H9 (cell line): Measurements from ENCODE around the gene TMIE. TPM values are rescaled to one million over a fixed set of nuclear protein-coding genes. Genes with fewer than 3 reads are reported as not detected.

Experiments used
- DNase-seq: peaks from one replicate; pipeline ENCODE4 v3.0.0-alpha.2; 2017
- H2AFZ ChIP-seq: one replicate; pipeline ENCODE4 v1.6.1; 2013; ENCODE audit warnings: mild to moderate bottlenecking, low read length, control low read depth, moderate library complexity
- H2AK5ac ChIP-seq: 2 replicates; pipeline ENCODE4 v1.6.1; 2013; ENCODE audit warnings: low read length, control low read depth, mixed read lengths; ENCODE audit not compliant: insufficient read length
- H2BK120ac ChIP-seq: one replicate; pipeline ENCODE4 v1.6.1; 2013; ENCODE audit warnings: low read depth, mild to moderate bottlenecking, low read length, control low read depth, inconsistent platforms; ENCODE audit not compliant: poor library complexity, severe bottlenecking
- H2BK12ac ChIP-seq: 2 replicates; pipeline ENCODE4 v1.6.1; 2013; ENCODE audit warnings: low read length, control low read depth, mixed read lengths, low read depth; ENCODE audit not compliant: insufficient read length
- H2BK15ac ChIP-seq: 2 replicates; pipeline ENCODE4 v1.6.1; 2013; ENCODE audit warnings: low read depth, low read length, control low read depth
- H2BK20ac ChIP-seq: one replicate; pipeline ENCODE4 v1.6.1; 2013; ENCODE audit warnings: low read depth, mild to moderate bottlenecking, low read length, control low read depth, inconsistent platforms; ENCODE audit not compliant: poor library complexity, severe bottlenecking
- H2BK5ac ChIP-seq: 2 replicates; pipeline ENCODE4 v1.6.1; 2013; ENCODE audit warnings: low read length, control low read depth, mixed read lengths; ENCODE audit not compliant: insufficient read length
- H3K14ac ChIP-seq: 2 replicates; pipeline ENCODE4 v1.6.1; 2013; ENCODE audit warnings: low read length, control low read depth; ENCODE audit not compliant: insufficient read depth
- H3K18ac ChIP-seq: 2 replicates; pipeline ENCODE4 v1.6.1; 2013; ENCODE audit warnings: low read depth, mild to moderate bottlenecking, mixed read lengths, low read length, control low read depth; ENCODE audit not compliant: insufficient read length
- H3K23ac ChIP-seq: 2 replicates; pipeline ENCODE4 v1.6.1; 2013; ENCODE audit warnings: low read length, control low read depth, mixed read lengths, low read depth; ENCODE audit not compliant: insufficient read length
- H3K23me2 ChIP-seq: 2 replicates; pipeline ENCODE4 v1.6.1; 2013; ENCODE audit warnings: low read depth, mild to moderate bottlenecking, mixed read lengths, low read length, control low read depth; ENCODE audit not compliant: insufficient read length, poor library complexity, severe bottlenecking
- H3K27ac ChIP-seq: 2 replicates; pipeline ENCODE4 v1.5.1; 2013; ENCODE audit warnings: low read length, control low read depth, mixed read lengths, low read depth; ENCODE audit not compliant: insufficient read length
- H3K27me3 ChIP-seq: 2 replicates; pipeline ENCODE4 v1.6.1; 2013; ENCODE audit warnings: low read length, control low read depth, inconsistent platforms; ENCODE audit not compliant: insufficient read depth
- H3K4ac ChIP-seq: 2 replicates; pipeline ENCODE4 v1.6.1; 2013; ENCODE audit warnings: low read depth, mild to moderate bottlenecking, control low read depth, inconsistent platforms, low read length, moderate library complexity
- H3K4me1 ChIP-seq: 2 replicates; pipeline ENCODE4 v1.6.1; 2013; ENCODE audit warnings: low read length, control low read depth, inconsistent platforms; ENCODE audit not compliant: insufficient read depth
- H3K4me2 ChIP-seq: 2 replicates; pipeline ENCODE4 v1.6.1; 2013; ENCODE audit warnings: low read length, control low read depth, mixed read lengths; ENCODE audit not compliant: insufficient read length, insufficient read depth
- H3K56ac ChIP-seq: 2 replicates; pipeline ENCODE4 v1.6.1; 2013; ENCODE audit warnings: low read depth, mild to moderate bottlenecking, mixed read lengths, low read length, control low read depth; ENCODE audit not compliant: insufficient read length
- H3K79me1 ChIP-seq: 2 replicates; pipeline ENCODE4 v1.6.1; 2013; ENCODE audit warnings: low read depth, mild to moderate bottlenecking, moderate library complexity, low read length, control low read depth, inconsistent platforms; ENCODE audit not compliant: insufficient read depth, poor library complexity, severe bottlenecking
- H3K79me2 ChIP-seq: 2 replicates; pipeline ENCODE4 v1.6.1; 2013; ENCODE audit warnings: low read length, control low read depth, inconsistent platforms; ENCODE audit not compliant: insufficient read depth
- H3K9ac ChIP-seq: 2 replicates; pipeline ENCODE4 v1.6.1; 2013; ENCODE audit warnings: low read length, control low read depth, mixed read lengths; ENCODE audit not compliant: insufficient read length; ENCODE audit errors: extremely low read depth
- H3K9me3 ChIP-seq: one replicate; pipeline ENCODE4 v1.6.1; 2013; ENCODE audit warnings: low read depth, low read length, inconsistent platforms; ENCODE audit not compliant: control insufficient read depth
- H3T11ph ChIP-seq: one replicate; pipeline ENCODE4 v1.6.1; 2013; ENCODE audit warnings: mild to moderate bottlenecking, low read length, control low read depth, inconsistent platforms
- H4K20me1 ChIP-seq: one replicate; pipeline ENCODE4 v1.6.1; 2013; ENCODE audit not compliant: control insufficient read depth, insufficient read length, insufficient read depth
- H4K5ac ChIP-seq: 2 replicates; pipeline ENCODE4 v1.6.1; 2013; ENCODE audit warnings: low read depth, mild to moderate bottlenecking, mixed read lengths, low read length, control low read depth; ENCODE audit not compliant: insufficient read length
- H4K8ac ChIP-seq: replicated peaks from 2 replicates; pipeline ENCODE4 v1.6.1; 2013; ENCODE audit warnings: low read length, control low read depth, mixed read lengths, low read depth; ENCODE audit not compliant: insufficient read length
- H4K91ac ChIP-seq: 2 replicates; pipeline ENCODE4 v1.6.1; 2013; ENCODE audit warnings: low read depth, mild to moderate bottlenecking, moderate library complexity, mixed read lengths, low read length, control low read depth; ENCODE audit not compliant: insufficient read length
- H3K27ac Mint-ChIP-seq, 3 experiments: 2 replicates in 2 of 3; 3 replicates in 1 of 3; pipeline ENCODE4 v1.8.0; 2020 to 2021; ENCODE audit warnings: mixed read lengths in 3 of 3, mild to moderate bottlenecking in 1 of 3, moderate library complexity in 1 of 3
- H3K27me3 Mint-ChIP-seq: 2 replicates; pipeline ENCODE4 v1.8.0; 2021; ENCODE audit warnings: low read depth, mild to moderate bottlenecking, moderate library complexity, mixed read lengths
- H3K36me3 Mint-ChIP-seq, 3 experiments: 2 replicates in 2 of 3; 3 replicates in 1 of 3; pipeline ENCODE4 v1.8.0; 2020 to 2021; ENCODE audit warnings: low read depth in 3 of 3, mixed read lengths in 3 of 3; ENCODE audit not compliant: insufficient read depth in 1 of 3
- H3K4me1 Mint-ChIP-seq, 2 experiments: 2 replicates each; pipeline ENCODE4 v1.8.0; 2020; ENCODE audit warnings: mixed read lengths in 2 of 2
- H3K4me3 Mint-ChIP-seq, 2 experiments: 2 replicates in 1 of 2; 3 replicates in 1 of 2; pipeline ENCODE4 v1.8.0; 2020 to 2021; ENCODE audit warnings: mild to moderate bottlenecking in 2 of 2, mixed read lengths in 2 of 2, moderate library complexity in 1 of 2
- H3K9me3 Mint-ChIP-seq, 2 experiments: 2 replicates in 1 of 2; 3 replicates in 1 of 2; pipeline ENCODE4 v1.8.0; 2020; ENCODE audit warnings: mild to moderate bottlenecking in 2 of 2, mixed read lengths in 2 of 2, moderate library complexity in 1 of 2
- CTCF ChIP-seq: fragments of 200-600 bp; sonication (generic); conservative IDR thresholded peaks from 3 replicates; pipeline ENCODE4 v1.8.0; 2021; ENCODE audit warnings: antibody characterized with exemption, mild to moderate bottlenecking
- total RNA-seq: library from RNA; stranded (reverse); gene quantifications from 2 replicates; pipeline ENCODE4 v1.2.1, GENCODE V29; 2021

TMIE gene
- total RNA-seq, 1 experiment from 2014 or later, result 0.63 TPM

- no peak overlapping the region for H3K18ac ChIP-seq
- H4K91ac ChIP-seq, result no peak overlapping the region
- no peak overlapping the region for H2BK20ac ChIP-seq
- no peak overlapping the region for H2BK12ac ChIP-seq
- H4K20me1 ChIP-seq, result no peaks in the 10 kb centered on the region
- Mint-ChIP-seq H3K4me1 (peaks cover 11 to 17% of the 10 kb centered on the region in 2 experiments), H3K27ac (no peak overlapping the region), H3K9me3 (no peaks in the 10 kb centered on the region), H3K27me3 (peaks cover 6% of the 10 kb centered on the region), H3K36me3 (no peaks in the 10 kb centered on the region; a peak in 2 of 7 replicates), H3K4me3 (no peak overlapping the region)
- no peak overlapping the region for H3K14ac ChIP-seq
- DNase-seq, result no peak
- H2AK5ac ChIP-seq, result no peak overlapping the region
- no peak overlapping the region for H2BK15ac ChIP-seq
- no peaks in the 10 kb centered on the region for H3K9me3 ChIP-seq
- H3K4ac ChIP-seq, result no peak overlapping the region
- H3K79me2 ChIP-seq, result no peaks in the 10 kb centered on the region
- peaks cover 4% of the 10 kb centered on the region for H3K4me1 ChIP-seq
- no peak overlapping the region for H3T11ph ChIP-seq
- no peak overlapping the region for H2BK5ac ChIP-seq
- no peak overlapping the region for H4K5ac ChIP-seq
- H3K23me2 ChIP-seq, result no peaks in the 10 kb centered on the region
- no peak overlapping the region for H4K8ac ChIP-seq
- no peaks in the 10 kb centered on the region for H3K27me3 ChIP-seq
- no peak overlapping the region for H2AFZ ChIP-seq
- H2BK120ac ChIP-seq, result no peak overlapping the region
- no peak overlapping the region for H3K9ac ChIP-seq
- no peak overlapping the region for H3K4me2 ChIP-seq
- H3K56ac ChIP-seq, result no peak overlapping the region
- H3K79me1 ChIP-seq, result no peaks in the 10 kb centered on the region
- no peak for TF ChIP-seq CTCF
- no peak overlapping the region for H3K23ac ChIP-seq
- H3K27ac ChIP-seq, result no peak overlapping the region
These were observed 45.5 kb downstream of the TMIE start for GRCh38 chr3:46746711-46747110.
